ENCODE results near the gene FRRS1. TPM values are rescaled to one million over a fixed set of nuclear protein-coding genes. Genes with fewer than 3 reads are reported as not detected.

The FRRS1 gene
- total RNA-seq, 4 donors from 2014 or later = 1.4 to 4.5 (median 2.3) TPM

DNA sequence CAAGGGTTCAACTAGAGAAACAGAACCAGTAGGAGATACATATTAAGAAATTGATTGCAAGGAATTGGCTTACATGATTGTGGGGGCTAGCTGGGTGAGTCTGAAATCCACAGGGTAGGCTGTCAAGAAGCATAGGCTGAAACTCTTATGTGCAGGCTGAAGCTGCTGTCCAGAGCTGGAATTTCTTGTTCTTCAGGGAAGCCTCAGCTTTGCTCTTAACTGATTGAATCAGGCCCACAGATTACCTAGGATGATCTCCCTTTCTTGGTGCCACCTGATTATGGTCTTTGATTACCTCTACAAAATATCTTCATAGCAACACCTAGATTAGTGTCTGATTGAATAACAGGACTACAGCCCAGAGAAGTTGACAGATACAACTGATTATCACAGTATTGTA lies 22.5 kb upstream of the FRRS1 start:
- no peak overlapping the region for H3K4me3 ChIP-seq
- peaks cover 0 to 3% of the 10 kb centered on the region in 2 donors for H3K4me1 ChIP-seq
- TF ChIP-seq, protein P1, sequence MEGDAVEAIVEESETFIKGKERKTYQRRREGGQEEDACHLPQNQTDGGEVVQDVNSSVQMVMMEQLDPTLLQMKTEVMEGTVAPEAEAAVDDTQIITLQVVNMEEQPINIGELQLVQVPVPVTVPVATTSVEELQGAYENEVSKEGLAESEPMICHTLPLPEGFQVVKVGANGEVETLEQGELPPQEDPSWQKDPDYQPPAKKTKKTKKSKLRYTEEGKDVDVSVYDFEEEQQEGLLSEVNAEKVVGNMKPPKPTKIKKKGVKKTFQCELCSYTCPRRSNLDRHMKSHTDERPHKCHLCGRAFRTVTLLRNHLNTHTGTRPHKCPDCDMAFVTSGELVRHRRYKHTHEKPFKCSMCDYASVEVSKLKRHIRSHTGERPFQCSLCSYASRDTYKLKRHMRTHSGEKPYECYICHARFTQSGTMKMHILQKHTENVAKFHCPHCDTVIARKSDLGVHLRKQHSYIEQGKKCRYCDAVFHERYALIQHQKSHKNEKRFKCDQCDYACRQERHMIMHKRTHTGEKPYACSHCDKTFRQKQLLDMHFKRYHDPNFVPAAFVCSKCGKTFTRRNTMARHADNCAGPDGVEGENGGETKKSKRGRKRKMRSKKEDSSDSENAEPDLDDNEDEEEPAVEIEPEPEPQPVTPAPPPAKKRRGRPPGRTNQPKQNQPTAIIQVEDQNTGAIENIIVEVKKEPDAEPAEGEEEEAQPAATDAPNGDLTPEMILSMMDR (IDR thresholded peaks at IDR 0.05 in 4 of 5, conservative IDR thresholded peaks at IDR 0.05 in 1 of 5) = no peak
- TF ChIP-seq POLR2A (IDR thresholded peaks at IDR 0.05) = no peak
- in situ Hi-C loops (cut with MboI; ENCODE audit: low sequenced_read_pairs in 4 of 4) (no loop called here), intact Hi-C loops (cut with DNase I; ENCODE audit: low total_unique reads) (no loop called here)
- H3K36me3 ChIP-seq = no peaks in the 10 kb centered on the region
- H3K9me3 ChIP-seq = no peaks in the 10 kb centered on the region
- H3K27ac ChIP-seq = no peak overlapping the region
- H3K27me3 ChIP-seq = no peaks in the 10 kb centered on the region
- ATAC-seq = no peak
- no peak for DNase-seq

DNA sequence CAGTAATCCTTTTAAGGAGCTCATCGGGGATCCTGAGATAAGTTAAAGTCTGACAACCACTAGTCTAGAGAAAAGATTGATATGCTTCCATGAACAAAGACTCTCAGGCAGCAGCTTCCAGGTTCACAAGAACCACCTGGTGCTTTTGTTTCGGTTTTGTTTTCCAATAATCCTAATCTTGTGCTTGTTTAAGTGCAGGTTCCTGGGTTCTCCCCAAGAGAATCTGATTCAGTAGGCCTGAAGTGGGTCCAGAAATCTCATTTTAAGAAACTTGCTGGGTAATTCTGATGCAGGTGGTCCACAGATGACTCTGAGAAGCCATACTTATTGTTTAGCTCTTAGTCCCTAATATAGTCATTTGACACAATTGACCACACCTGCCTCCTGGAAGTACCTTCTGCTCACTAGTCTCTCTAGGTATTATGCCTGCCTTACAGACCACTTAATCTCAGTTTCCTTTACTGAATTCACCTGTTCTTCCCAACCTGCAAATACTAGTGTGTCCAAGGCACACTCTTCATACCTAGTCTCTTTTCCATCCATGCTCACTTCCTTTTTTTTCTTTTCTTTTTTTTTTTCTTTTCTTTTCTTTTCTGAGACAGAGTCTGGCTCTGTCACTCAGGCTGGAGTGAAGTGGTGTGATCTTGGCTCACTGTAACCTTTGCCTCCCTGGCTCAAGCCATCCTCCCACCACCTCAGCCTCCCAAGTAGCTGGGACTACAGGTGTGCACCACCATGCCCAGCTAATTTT lies 20.5 kb upstream of the FRRS1 start:
- in situ Hi-C loops (cut with MboI; ENCODE audit: low sequenced_read_pairs in 4 of 4) = no loop called here

DNA sequence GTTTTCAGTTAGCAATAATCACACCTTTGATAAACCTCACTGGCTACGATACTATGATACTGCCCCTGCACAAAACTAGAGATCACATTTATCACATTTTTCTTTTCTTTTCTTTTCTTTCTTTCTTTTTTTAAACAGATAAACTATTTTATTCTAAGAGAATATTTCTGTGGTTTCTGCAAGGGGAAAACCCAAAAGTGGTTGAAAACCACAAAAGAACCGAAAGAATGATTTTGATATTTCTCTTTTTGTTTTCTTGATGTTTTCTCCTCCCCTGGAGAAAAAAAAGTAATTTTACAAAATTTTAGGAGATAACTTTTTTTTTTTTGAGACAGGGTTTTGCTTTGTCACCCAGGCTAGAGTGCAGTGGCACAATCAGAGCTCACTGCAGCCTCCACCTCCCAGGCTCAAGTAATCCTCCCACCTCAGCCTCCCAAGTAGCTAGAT lies 18.4 kb upstream of the FRRS1 start:
- TF ChIP-seq POLR2A (IDR thresholded peaks at IDR 0.05) = no peak
- TF ChIP-seq, protein P1 (IDR thresholded peaks at IDR 0.05 in 4 of 5, conservative IDR thresholded peaks at IDR 0.05 in 1 of 5) = no peak
- Histone ChIP-seq H3K36me3 (no peaks in the 10 kb centered on the region), H3K27me3 (no peaks in the 10 kb centered on the region), H3K27ac (no peak overlapping the region), H3K9me3 (no peaks in the 10 kb centered on the region), H3K4me3 (no peak overlapping the region), H3K4me1 (peaks cover 0 to 3% of the 10 kb centered on the region in 2 donors)
- no peak for DNase-seq
- in situ Hi-C loops (cut with MboI; ENCODE audit: low sequenced_read_pairs in 4 of 4) = no loop called here
- intact Hi-C loops (cut with DNase I; ENCODE audit: low total_unique reads) = no loop called here
- no peak for ATAC-seq

More for the DNA sequence above, 20.5 kb upstream of the FRRS1 start:
- Histone ChIP-seq H3K4me1 (peaks cover 0 to 3% of the 10 kb centered on the region in 2 donors), H3K4me3 (no peak overlapping the region), H3K9me3 (no peaks in the 10 kb centered on the region), H3K27me3 (no peaks in the 10 kb centered on the region), H3K27ac (no peak overlapping the region), H3K36me3 (no peaks in the 10 kb centered on the region)
- no peak for TF ChIP-seq POLR2A (IDR thresholded peaks at IDR 0.05)
- TF ChIP-seq, protein P1 (IDR thresholded peaks at IDR 0.05 in 4 of 5, conservative IDR thresholded peaks at IDR 0.05 in 1 of 5) = no peak
- no peak for ATAC-seq
- DNase-seq = no peak
- intact Hi-C loops (cut with DNase I; ENCODE audit: low total_unique reads) = no loop called here

DNA sequence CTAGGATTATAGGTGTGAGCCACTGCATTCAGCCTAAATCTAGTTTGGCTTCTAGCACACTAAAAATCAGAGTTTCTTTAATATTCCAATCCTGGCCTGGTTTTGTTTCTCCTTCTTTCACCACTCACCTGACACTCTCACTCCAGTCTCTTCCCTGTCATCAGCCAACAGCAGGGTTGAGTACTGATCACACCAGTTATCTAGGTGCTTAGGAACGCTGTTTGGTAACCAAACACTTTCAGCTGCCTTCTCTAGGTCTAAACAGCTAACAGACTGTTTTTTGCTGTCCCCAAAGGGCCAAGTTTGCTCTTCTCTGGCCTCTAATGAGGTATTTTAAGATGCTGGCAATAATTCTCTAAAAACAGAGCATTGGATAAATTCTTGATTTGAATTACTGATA lies 17.7 kb upstream of the FRRS1 start:
- no peak for DNase-seq
- Histone ChIP-seq H3K27ac (peak overlapping the region in 1 of 4 donors; percentile 5), H3K9me3 (no peaks in the 10 kb centered on the region), H3K4me3 (no peak overlapping the region), H3K36me3 (no peaks in the 10 kb centered on the region), H3K4me1 (peaks cover 0 to 3% of the 10 kb centered on the region in 2 donors), H3K27me3 (no peaks in the 10 kb centered on the region)
- ATAC-seq = peak; percentile 80 to 81
- TF ChIP-seq POLR2A (IDR thresholded peaks at IDR 0.05) = no peak
- TF ChIP-seq, protein P1 (IDR thresholded peaks at IDR 0.05 in 4 of 5, conservative IDR thresholded peaks at IDR 0.05 in 1 of 5) = no peak
- in situ Hi-C loops (cut with MboI; ENCODE audit: low sequenced_read_pairs in 4 of 4) (no loop called here), intact Hi-C loops (cut with DNase I; ENCODE audit: low total_unique reads) (no loop called here)
